OCI-LY1 (cell line): ENCODE results near the gene UTP3.
"Not testable (repeated sequence)": the region's sequence is repeated elsewhere in the genome, so short reads cannot be mapped to it uniquely, and the experiment has no call there.

ENCODE experiments used
- H2AFZ ChIP-seq: fragments of 200-600 bp; sonication (generic), shearing (Covaris generic); 2 replicates; pipeline ENCODE4 v1.6.0; 2014; ENCODE audit warnings: antibody characterized with exemption, mild to moderate bottlenecking, low read length
- H3F3A ChIP-seq: fragments of 200-600 bp; sonication (generic), shearing (Covaris generic); 2 replicates; pipeline ENCODE4 v1.6.0; 2014; ENCODE audit warnings: mild to moderate bottlenecking, antibody characterized with exemption, low read length, moderate library complexity; ENCODE audit not compliant: insufficient read depth
- H3K27ac ChIP-seq: fragments of 200-600 bp; sonication (generic); 2 replicates; pipeline ENCODE4 v1.5.1; 2014; ENCODE audit warnings: low read length, mixed run types, mild to moderate bottlenecking, low read depth; ENCODE audit not compliant: poor library complexity, severe bottlenecking
- H3K27me3 ChIP-seq: fragments of 200-600 bp; sonication (generic); 2 replicates; pipeline ENCODE4 v1.6.0; 2014; ENCODE audit warnings: antibody characterized with exemption, mild to moderate bottlenecking, low read length, moderate library complexity; ENCODE audit not compliant: insufficient read depth
- H3K36me3 ChIP-seq: fragments of 200-600 bp; sonication (generic); 2 replicates; pipeline ENCODE4 v1.6.1; 2014; ENCODE audit warnings: mild to moderate bottlenecking, antibody characterized with exemption, low read length, moderate library complexity, mixed read lengths; ENCODE audit not compliant: insufficient read depth
- H3K4me1 ChIP-seq: fragments of 200-600 bp; sonication (generic); 2 replicates; pipeline ENCODE4 v1.5.1; 2014; ENCODE audit warnings: mild to moderate bottlenecking, low read length, moderate library complexity; ENCODE audit not compliant: insufficient read depth, severe bottlenecking
- H3K4me2 ChIP-seq: fragments of 200-600 bp; sonication (generic), shearing (Covaris generic); 2 replicates; pipeline ENCODE4 v1.6.1; 2014; ENCODE audit warnings: low read length
- H3K4me3 ChIP-seq: fragments of 200-600 bp; sonication (generic); 2 replicates; pipeline ENCODE4 v1.5.1; 2014; ENCODE audit warnings: low read length, low read depth, mild to moderate bottlenecking, mixed read lengths; ENCODE audit not compliant: poor library complexity, severe bottlenecking
- H3K79me2 ChIP-seq: fragments of 200-600 bp; shearing (Covaris generic); 2 replicates; pipeline ENCODE4 v1.6.1; 2016; ENCODE audit warnings: mixed run types, low read length, mixed read lengths; ENCODE audit not compliant: insufficient read depth
- H3K9ac ChIP-seq: fragments of 200-600 bp; sonication (generic), shearing (Covaris generic); 2 replicates; pipeline ENCODE4 v1.6.1; 2014; ENCODE audit warnings: mild to moderate bottlenecking, low read length, mixed read lengths
- H3K9me2 ChIP-seq: fragments of 200-600 bp; sonication (generic), shearing (Covaris generic); 2 replicates; pipeline ENCODE4 v1.6.1; 2014; ENCODE audit warnings: low read depth, mild to moderate bottlenecking, low read length, mixed read lengths
- H3K9me3 ChIP-seq: fragments of 200-600 bp; shearing (Covaris generic); 2 replicates; pipeline ENCODE4 v1.6.1; 2014; ENCODE audit warnings: low read length, mixed read lengths
- H4K20me1 ChIP-seq: fragments of 200-600 bp; sonication (generic), shearing (Covaris generic); 2 replicates; pipeline ENCODE4 v1.6.0; 2016; ENCODE audit warnings: mild to moderate bottlenecking, low read length; ENCODE audit not compliant: insufficient read depth
- CTCF ChIP-seq: fragments of 200-600 bp; sonication (generic), shearing (Covaris generic); IDR thresholded peaks from 2 replicates; pipeline ENCODE4 v1.5.1; 2017; ENCODE audit warnings: mild to moderate bottlenecking, antibody characterized with exemption, low read length, moderate library complexity, mixed read lengths
- EZH2 ChIP-seq: fragments of 200-600 bp; sonication (generic), shearing (Covaris generic); IDR thresholded peaks from 2 replicates; pipeline ENCODE4 v1.8.0; 2017; ENCODE audit warnings: borderline replicate concordance, mixed run types, mild to moderate bottlenecking, antibody characterized with exemption, low read length, moderate library complexity, mixed read lengths

The UTP3 gene

GRCh38 chr4:70687392-70687791 lies 940 bp upstream of the UTP3 start:
- Histone ChIP-seq H3F3A (no peaks in the 10 kb centered on the region), H3K9me3 (no peaks in the 10 kb centered on the region), H3K4me1 (peaks cover 61% of the 10 kb centered on the region), H3K4me3 (peak overlapping the region; percentile 95), H3K79me2 (peaks cover 44% of the 10 kb centered on the region), H4K20me1 (no peaks in the 10 kb centered on the region), H3K27me3 (no peaks in the 10 kb centered on the region), H3K9ac (peak overlapping the region; percentile 96), H3K4me2 (peak overlapping the region; percentile 92), H3K27ac (peak overlapping the region; percentile 94), H3K36me3 (peaks cover 28% of the 10 kb centered on the region), H3K9me2 (no peaks in the 10 kb centered on the region), H2AFZ (no peak overlapping the region)
- no peak for TF ChIP-seq CTCF
- TF ChIP-seq EZH2 = no peak

- no peaks in the 10 kb centered on the region for H3K27me3 ChIP-seq
- peak overlapping the region; percentile 96 for H3K9ac ChIP-seq
- peak overlapping the region; percentile 94 for H3K27ac ChIP-seq
- H2AFZ ChIP-seq = no peak overlapping the region
- peaks cover 47% of the 10 kb centered on the region for H3K79me2 ChIP-seq
- H3K4me3 ChIP-seq = peak overlapping the region; percentile 95
- H3K4me1 ChIP-seq = peaks cover 68% of the 10 kb centered on the region
- peaks cover 36% of the 10 kb centered on the region for H3K36me3 ChIP-seq
- H4K20me1 ChIP-seq = no peaks in the 10 kb centered on the region
- no peak for TF ChIP-seq EZH2
- TF ChIP-seq CTCF = no peak
- H3K9me3 ChIP-seq = no peaks in the 10 kb centered on the region
- H3K4me2 ChIP-seq = peak overlapping the region; percentile 92
- H3F3A ChIP-seq = no peaks in the 10 kb centered on the region
- no peaks in the 10 kb centered on the region for H3K9me2 ChIP-seq
Observed at GRCh38 chr4:70688795-70689231, 481 bp downstream of the UTP3 start.

GRCh38 chr4:70691661-70692060 lies 3.3 kb downstream of the UTP3 start:
- Histone ChIP-seq H3K4me2 (peak overlapping the region; percentile 92), H3K79me2 (peaks cover 44% of the 10 kb centered on the region), H3K4me1 (peaks cover 50% of the 10 kb centered on the region), H3K27ac (peak overlapping the region; percentile 94), H3K36me3 (peaks cover 36% of the 10 kb centered on the region), H3K4me3 (peak overlapping the region; percentile 95), H3K9me3 (no peaks in the 10 kb centered on the region), H3K9ac (peak overlapping the region; percentile 38; the same call in 1 of the 2 replicates), H3K27me3 (no peaks in the 10 kb centered on the region), H4K20me1 (no peaks in the 10 kb centered on the region), H3F3A (no peaks in the 10 kb centered on the region), H3K9me2 (no peaks in the 10 kb centered on the region), H2AFZ (no peak overlapping the region)
- TF ChIP-seq CTCF (no peak), EZH2 (no peak)

GRCh38 chr4:70694633-70695032 lies 6.3 kb downstream of the UTP3 start:
- not testable (repeated sequence) for H3K9me3 ChIP-seq, H2AFZ ChIP-seq, H3K4me3 ChIP-seq, H4K20me1 ChIP-seq, H3K27ac ChIP-seq, H3K4me2 ChIP-seq, H3K9ac ChIP-seq, H3K9me2 ChIP-seq, H3F3A ChIP-seq, H3K27me3 ChIP-seq
- Histone ChIP-seq H3K79me2 (peaks cover 23% of the 10 kb centered on the region), H3K4me1 (peaks cover 41% of the 10 kb centered on the region), H3K36me3 (peaks cover 24% of the 10 kb centered on the region)

GRCh38 chr4:70698435-70698834 lies 10.1 kb downstream of the UTP3 start:
- H3K36me3 ChIP-seq, H3K9me2 ChIP-seq, H3K79me2 ChIP-seq, H3K27me3 ChIP-seq, H3K4me2 ChIP-seq, H3K9me3 ChIP-seq, H3K27ac ChIP-seq, H3K9ac ChIP-seq, H3F3A ChIP-seq, H3K4me3 ChIP-seq, H4K20me1 ChIP-seq, H2AFZ ChIP-seq: not testable (repeated sequence)
- peaks cover 37% of the 10 kb centered on the region for H3K4me1 ChIP-seq
